D341Med (cell line): Measurements from ENCODE around the gene KCND3.
"Not testable (repeated sequence)": the region's sequence is repeated elsewhere in the genome, so short reads cannot be mapped to it uniquely, and the experiment has no call there.

ENCODE experiments used
- DNase-seq: peaks from one replicate; pipeline ENCODE4 v3.0.0; 2012; ENCODE audit warnings: low spot score

KCND3 gene

DNA sequence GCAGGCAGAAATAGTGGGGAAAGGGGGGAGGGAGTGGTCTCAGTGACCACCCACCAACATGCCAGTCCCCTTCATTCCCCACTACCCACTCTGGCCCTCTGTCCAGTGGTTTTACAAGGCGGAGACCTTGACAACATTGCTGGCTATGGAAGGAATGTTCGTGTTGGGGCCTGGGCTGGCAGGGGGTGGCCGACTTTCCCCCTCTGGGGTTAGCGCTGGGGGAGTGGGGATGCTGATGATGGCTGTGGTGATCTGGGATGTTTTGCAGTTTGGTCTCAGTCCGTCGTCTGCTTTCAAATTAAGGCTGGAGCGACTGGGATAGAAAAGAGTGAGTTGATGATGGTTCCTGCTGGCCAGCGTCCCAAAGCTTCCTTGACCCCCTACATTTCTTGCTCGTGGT, 213.5 kb downstream of the KCND3 start:
- DNase-seq, result no peak

DNA sequence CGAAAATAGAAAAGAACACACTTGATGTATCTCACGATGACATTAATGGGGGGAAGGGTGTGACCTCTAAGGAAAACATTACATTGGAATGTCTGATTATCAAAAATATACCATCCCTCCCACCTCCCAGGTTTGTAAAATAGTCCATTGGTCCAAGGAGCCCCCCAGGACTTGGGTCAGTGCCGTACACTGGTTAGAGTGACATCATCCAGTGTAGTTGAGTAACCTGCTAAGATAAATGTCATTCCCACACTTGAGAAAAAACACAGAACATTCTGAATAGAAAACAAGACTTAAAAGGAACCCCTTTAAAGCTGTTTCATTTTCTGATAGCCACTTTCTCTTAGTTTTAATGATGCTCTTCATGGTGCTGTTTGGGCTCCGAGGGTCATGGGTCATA, 218.6 kb downstream of the KCND3 start:
- DNase-seq, result no peak

DNA sequence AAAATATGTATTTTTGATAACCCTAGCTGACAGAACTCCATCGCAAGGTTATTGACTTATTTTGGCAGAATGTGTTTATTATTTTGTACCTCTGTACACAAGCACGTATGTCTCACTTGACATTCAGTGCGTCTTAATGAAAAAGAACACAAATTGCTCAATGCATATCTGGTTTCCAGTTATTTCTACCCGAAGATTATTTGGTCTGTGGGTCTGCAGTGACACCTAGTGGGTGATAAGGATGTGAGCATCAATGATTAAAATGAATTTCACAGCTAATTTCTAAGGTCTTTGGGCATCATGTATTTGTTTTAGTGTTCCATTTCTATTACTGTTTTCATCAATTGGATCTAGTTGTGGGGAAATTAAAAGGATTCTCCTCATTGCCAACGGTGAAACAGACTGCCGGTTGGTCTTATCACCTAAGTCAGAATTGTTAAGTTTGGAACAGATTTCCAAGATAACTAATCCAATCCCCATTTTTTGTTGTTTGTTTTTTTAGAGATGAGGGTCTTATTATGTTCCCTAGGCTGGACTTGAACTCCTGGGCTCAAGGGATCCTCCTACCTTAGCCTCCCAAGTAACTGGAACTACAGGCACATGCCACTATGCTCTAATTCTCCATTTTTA, 219.8 kb downstream of the KCND3 start:
- DNase-seq, result no peak

DNA sequence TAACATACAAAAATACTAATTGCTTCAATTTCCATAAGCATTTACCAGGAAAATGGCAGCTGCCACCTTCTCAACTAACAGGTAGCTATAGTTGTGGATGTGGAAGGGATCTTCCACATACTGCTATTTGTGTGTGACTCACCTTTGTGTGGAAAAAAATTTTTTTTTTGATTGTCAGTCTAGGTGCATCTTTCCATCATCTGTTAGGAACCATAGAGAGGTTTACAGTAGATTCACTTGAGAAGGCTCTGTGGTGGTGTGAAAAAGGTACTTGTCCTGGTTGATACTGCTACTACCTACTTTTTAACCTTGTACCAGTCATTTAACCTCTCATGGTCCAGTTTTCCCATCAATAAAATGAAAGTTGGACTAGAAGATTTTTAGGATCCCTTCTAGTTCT, 220.8 kb downstream of the KCND3 start:
- no peak for DNase-seq

DNA sequence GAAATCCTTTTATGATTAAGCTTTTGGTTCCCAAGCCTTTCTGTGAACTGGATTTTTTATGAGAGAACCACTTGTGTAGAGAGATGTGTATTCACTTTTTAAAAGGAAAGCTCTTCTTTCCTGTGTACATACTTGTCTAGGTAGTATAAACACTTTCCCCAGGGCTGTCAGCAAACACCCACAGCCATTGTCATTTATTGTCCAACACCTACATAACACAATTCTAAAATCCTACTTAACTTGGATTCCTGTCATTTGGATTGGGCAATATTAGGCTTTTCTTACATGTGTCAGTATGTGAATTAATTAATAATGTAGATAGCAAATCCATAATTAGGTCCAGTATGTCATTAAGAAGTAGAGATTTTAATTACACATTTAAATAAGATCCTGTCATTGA, 221.4 kb downstream of the KCND3 start:
- DNase-seq, result no peak

DNA sequence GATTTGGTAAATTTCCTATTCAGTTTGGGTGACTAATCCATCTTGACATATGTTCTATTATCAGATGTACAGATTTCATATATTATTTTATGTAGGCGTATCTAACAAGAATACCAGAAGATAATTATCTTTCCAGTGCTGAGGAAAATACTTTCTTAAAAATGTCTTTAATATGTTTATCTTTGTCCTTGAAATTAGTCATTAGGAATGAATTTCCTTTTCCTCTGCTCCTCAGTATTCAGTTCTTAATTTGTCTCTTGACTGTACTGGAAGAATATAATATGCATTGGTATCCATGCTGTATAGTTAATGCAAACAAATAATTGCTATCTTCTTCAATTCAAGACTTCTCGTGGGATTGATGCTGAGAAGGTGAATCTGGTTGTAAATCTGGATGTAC, 227.1 kb downstream of the KCND3 start:
- DNase-seq, result no peak

DNA sequence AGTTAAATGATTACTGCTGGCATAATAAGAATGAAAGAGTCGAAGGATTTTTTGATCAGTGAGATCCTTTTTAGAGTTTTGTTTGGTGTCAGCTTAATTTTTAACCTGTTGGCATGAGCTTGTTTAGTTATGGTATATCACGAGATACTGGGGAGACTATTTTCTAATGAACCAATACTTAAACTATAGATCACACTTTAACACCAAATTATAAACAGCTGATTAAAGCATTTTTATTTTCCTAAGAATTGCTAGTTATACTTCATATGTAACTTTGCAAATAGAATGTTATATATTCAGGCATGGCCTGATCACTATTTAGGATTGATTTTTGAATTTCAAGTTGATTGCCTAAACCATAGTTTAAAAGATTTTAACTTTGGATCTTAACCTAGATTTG, 227.8 kb downstream of the KCND3 start:
- no peak for DNase-seq

DNA sequence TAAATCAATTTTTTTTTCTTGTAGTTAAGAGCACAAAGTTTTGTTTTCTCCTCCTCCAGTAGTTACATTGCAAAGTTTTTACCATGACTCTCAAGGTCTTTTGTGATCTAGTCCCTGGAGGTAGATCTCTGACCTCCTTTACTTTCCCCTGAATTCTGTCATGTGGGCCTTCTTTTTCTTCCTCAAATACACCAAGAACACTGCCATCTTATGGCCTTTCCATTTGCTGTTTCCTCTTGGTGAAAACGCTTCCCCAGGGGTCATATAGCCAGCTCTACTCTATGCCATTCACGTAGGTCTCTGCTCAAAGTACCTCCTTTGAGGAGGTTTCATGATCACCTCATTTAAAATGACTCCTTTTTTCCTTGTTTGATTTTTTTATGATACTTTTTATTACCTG, 231.1 kb downstream of the KCND3 start:
- no peak for DNase-seq

DNA sequence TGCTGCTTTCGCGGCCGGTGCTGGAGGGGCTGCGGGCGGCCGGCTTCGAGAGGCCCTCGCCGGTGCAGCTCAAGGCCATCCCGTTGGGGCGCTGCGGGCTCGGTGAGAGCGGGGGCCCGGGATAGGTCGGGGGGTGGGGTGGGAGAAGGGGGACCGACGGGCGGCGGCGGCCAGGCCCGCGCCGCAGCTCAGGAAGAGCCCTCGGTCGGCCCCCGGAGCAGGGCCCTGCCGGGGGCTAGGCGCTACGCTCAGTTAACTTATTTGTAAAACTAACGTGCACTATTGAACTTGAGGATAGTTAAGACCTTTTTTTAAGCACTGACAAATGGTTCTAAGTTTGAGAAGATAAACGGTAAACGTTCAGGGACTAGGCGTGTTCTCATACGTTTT, 233.3 kb downstream of the KCND3 start:
- no peak for DNase-seq

DNA sequence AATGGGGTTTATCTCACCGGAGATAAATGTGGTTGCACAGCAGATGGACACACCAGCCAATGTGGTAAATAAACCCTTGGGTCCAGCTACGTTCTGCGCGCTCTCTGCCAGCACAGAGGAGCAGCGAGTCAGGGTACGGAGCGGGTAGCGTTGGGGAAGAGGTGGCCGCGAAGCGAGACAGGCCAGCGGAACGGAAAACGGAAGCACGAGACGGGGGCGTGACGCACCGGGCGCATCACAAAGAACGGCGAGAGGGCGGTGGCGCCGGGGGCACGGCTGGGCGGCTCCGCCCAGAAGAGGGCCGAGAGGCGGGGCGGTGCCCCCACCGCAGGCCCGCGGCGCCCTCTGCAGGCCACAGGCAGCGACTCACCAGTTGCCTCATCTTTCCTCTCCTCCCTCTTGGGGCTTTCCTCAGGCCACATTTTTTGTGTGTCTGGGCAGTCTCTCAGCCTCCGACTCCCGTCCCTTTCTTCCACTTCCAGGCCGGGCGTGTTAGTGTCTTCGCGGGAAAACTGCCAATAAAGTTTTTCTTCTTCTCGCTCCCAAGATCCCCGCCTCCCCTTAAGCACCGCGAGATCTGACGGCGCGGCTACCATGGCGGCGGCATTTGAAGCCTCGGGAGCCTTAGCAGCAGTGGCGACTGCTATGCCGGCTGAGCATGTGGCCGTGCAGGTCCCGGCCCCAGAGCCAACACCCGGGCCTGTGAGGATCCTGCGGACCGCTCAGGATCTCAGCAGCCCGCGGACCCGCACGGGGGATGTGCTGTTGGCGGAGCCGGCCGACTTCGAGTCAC, 233.9 kb downstream of the KCND3 start, which contains the start of gene DDX20:
DDX20 (plus strand) TSS at position 571 of the 793 bp plus-strand sequence; CDS start at position 595, 24 bp downstream.
- DNase-seq, result peak; percentile 95

DNA sequence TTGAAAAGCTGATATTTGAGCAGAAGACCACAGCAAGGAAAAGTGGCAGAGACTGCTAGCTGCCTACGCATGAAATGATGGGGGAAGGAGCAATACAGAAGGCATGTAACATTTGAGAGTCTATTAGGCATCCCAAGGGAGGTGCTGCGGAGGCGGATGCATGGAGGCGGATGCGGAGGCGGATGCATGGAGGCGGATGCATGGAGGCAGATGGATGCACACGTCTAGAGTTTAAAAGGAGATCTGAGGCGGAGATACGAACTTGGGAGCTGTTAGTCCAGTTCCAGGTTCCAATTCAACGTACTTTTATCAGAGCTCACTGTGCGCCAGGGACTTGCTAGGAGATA, 234.5 kb downstream of the KCND3 start:
- DNase-seq, result peak; percentile 67

DNA sequence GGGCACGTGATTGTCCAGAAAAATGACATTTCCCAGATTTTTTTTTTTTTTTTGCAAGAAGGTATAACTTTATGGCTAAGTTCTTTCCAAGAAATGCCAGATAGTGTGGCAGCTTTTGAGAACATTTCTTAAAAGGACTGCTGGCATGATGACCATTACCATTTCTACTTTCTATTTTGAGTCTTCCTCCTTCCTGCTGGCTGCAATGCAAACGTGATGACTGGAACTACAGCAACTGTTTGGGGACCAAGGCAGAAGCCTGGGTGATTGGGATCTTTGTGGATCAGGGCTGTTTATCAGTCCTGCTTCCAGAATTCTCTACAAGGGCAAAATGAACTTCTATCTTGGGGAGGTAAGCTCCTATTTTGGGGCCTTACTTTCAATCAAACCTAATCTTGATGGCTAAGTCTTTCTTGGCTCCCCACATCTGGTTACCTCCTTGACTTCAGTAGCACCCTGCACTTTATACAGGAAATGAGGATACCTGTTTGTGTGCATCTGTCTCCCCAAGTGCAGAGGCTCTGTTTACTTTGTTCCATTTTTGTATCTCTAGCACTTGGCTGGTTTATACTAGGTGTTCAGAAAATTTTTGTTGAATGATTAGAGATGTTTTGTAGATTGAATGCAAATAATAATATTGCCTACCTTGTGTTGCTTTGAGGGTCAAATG, 237.4 kb downstream of the KCND3 start:
- DNase-seq, result no peak

DNA sequence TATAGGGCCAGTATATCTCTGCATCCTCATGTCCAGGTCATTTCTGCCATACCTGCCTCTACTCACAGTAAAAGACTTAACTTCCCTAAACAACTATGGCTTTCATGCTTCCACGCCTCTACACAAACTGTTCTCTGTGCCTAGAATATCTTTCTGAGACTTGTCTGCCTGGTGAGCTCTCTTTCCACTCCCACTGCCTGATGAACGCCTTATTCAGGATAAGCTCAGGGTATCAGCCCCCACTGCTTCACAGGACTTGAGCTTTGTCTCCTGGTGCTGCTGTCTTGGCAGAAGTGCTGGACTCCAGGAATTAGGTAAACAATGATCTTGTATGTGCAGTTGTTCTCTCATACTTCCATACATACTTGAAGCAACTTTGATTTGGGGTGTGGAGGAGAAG, 238.6 kb downstream of the KCND3 start:
- DNase-seq, result no peak

DNA sequence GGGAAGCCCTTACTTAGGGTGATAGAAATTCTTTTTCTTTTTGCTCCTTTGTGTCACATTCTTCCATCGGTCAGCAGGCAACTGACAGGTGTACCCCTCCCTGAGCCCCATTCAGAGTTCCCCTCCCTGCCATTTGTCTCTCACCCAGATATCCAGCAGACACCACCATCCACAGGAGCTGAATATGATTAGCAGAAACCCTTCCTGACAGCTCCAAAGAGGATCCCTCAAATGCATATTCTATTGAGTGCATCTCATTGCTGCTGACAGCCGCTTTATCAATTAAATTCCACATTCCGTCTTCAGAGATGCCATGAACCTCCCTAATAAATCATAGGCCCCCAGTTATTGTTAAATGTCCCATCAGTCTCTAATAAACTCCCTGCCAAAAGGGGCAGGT, 239.8 kb downstream of the KCND3 start:
- DNase-seq, result no peak

DNA sequence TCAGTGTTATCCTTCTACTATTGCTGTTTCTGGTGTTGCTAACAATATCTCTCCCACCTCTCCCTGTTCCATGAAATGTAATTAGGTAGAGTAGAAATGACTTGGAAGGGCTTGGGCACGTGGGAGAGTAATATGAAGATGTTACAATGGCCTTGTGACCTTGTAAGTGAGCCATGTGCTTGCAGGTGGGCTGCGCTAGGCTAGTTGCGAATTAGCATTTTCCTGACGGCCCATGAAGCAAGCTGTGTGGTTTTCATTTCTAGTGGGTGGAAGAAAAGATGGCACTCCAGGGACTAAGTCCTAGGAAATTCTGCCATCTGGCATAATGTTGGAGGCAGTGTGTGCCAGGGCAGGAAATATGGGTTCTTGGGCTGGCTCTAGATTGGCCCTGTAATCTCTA, 241.5 kb downstream of the KCND3 start:
- no peak for DNase-seq

DNA sequence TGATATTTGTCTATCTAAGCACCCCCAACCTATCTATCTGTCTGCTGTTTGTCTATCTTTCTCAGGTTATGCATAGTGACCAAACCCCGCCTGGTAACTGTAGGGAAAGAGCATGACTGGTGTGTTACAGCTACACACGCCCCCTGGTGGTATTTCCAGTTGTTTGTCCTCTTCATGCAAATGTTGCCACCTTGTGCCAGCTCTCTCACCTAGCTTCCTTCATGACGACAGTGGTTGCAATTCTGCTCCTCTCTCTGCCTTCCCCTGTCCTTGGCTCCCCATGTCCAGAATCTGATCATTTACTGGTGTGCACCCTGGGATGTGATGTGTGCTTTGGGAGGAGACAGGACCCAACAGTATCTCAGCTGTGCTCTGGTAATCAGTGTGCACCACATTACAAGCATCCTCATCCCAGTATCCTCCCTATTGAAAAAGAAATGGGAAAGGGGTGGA, 242.2 kb downstream of the KCND3 start:
- DNase-seq, result peak; percentile 67

DNA sequence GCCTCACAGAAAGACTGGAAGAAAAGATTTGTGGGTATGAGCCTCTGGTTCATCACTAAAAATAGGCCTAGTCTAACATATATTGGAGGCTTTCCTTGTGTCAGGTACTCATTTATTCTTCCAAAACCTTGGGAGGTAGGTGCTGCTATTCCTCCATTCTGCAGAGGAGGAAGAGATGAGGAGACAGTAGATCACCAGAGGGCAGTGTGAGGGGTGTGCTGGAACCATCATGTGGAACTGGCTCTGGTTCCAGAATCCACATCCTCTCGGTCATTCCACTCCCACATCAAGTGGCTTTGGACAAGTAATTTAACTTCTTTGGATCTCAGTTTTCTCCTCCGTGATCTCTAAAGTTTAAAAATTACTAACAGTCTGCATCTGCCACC, 242.9 kb downstream of the KCND3 start:
- no peak for DNase-seq

DNA sequence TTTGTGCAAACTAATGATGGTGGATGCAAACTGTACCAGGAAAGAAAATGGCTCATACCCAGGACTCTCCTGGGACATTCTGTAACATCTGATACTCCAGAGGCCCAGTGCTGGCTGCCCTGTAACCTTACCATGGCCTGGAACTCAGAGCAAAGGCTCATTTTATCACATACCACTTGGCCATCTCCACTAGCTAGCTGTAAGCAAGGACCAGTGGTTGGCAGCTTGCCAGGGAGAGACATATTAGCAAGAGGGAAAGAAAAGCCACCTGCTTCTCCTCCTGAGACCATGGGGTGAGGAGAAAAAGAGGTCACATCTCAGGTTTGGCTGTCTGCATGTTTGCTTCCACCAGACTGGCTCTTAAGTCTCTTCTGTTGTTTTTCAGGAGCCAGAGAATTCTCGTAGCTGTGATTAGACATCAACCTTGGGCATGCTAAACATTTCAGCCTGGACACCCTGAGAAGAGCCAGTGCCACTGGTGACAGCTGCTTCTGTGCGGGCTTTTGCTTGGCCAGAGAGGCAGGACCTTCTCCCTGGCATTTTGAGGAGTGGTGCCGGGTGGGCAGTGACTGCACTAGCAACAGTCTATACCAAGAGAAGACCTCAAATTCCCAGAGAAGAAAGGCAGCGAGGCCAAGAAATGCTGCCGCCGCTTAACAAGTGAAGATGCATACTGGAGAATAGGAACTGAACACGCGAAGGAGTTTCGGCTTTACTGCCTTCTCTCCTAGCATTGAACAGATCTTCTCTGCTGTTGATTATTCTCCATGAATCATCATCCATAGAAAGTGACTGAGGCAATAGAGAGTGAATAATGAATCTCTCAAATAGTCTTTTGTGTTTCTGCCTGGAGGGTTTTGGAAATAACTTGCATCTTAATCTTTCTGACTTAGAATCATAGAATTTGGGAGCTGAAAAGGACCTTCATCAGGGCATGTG, 243.5 kb downstream of the KCND3 start:
- no peak for DNase-seq

DNA sequence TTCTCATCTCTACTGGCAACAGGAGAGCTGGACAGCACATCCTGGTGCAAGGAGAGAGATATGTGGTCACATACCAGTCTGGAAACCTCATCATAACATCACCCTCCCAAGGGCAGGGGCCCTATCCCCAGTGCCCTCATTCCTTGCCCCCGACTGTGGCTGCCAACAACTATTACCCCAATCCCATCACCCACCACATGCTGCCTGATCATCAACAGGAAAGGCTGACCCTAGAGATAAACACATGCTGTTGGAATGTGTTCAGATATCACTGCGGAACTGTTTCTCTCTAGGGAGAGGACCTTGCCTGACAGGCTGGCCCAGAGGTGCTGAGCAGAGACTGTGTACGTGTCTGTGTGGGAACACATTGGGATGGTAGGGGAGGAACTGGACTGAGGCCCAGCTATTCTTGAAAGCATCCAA, 245.8 kb downstream of the KCND3 start:
- no peak for DNase-seq

DNA sequence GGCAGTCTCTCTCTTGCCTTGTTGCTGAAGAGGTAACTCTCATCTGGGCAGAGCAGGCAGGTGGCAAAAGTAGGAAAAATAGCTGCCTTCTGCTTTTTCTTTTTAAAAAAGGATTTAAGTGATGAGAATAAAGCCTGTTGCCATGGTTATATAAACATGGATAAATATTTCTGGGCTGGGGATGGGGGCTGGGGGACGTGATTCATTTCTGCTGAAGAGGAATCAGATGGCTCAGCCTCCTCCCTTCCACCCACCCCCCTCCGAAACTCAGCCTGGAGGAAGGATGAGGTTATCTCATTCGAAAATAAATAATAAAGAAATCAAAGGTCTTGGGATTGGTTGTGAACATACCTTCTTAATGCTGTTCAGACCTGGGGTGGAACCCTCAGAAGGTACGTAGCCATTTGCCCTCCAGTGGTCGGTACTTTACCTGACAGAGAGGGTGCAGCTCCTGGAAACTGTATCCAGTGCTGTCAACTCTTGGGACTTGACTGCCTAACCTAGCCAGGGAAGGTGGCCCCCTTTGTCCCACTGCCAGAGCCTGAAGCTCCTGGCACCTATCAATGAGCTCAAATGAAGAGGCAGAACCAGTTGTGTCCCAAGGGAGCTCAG, 246.4 kb downstream of the KCND3 start:
- DNase-seq, result no peak

DNA sequence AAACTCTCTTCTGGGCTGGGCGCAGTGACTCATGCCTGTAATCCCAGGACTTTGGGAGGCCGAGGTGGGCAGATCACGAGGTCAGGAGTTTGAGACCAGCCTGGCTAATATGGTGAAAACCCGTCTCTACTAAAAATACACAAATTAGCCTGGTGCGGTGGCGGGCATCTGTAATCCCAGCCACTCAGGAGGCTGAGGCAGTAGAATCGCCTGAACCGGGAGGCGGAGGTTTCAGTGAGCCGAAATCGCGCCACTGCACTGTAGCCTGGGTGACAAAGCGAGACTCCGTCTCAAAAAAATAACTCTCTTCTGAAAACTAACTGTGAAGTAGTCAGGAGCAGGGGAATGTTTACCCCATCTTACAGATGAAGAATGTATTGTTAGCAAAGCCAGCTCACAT, 247.2 kb downstream of the KCND3 start:
- not testable (repeated sequence) for DNase-seq
